Peyer's patch (tissue), 4 donors: ENCODE data around the gene TM4SF4. TPM values are rescaled to one million over a fixed set of nuclear protein-coding genes. Genes with fewer than 3 reads are reported as not detected.
A peak's percentile ranks its signal among the peaks of the same experiment; 100 is the strongest.

Source experiments
- DNase-seq, 3 donors: peaks; one replicate each; pipeline ENCODE4 v3.0.0-alpha.2; 2017 to 2019
- H3K27ac ChIP-seq, 4 donors: fragments of 200-600 bp; sonication (generic); one replicate each; pipeline ENCODE4 v1.5.1; 2016 to 2019
- H3K27me3 ChIP-seq, 2 donors: fragments of 200-600 bp; sonication (generic); one replicate each; pipeline ENCODE4 v1.5.1; 2019
- H3K36me3 ChIP-seq, 3 donors: fragments of 200-600 bp; sonication (generic); one replicate each; pipeline ENCODE4 v1.5.1; 2016 to 2019
- H3K4me1 ChIP-seq, 4 donors: fragments of 200-600 bp; sonication (generic); one replicate each; pipeline ENCODE4 v1.5.1; 2016 to 2019
- H3K4me3 ChIP-seq, 4 donors: fragments of 200-600 bp; sonication (generic); 1 replicate in 3 of 4; 2 replicates in 1 of 4; pipeline ENCODE4 v1.5.1; 2016 to 2019; ENCODE audit warnings: mild to moderate bottlenecking in 1 of 4
- H3K9me3 ChIP-seq, 4 donors: fragments of 200-600 bp; sonication (generic); one replicate each; pipeline ENCODE4 v1.5.1; 2016 to 2019; ENCODE audit warnings: mild to moderate bottlenecking in 1 of 4
- CTCF ChIP-seq, 6 experiments: fragments of 450-650 bp in 4 of 6; fragments of 200-600 bp in 2 of 6; sonication (generic) in 1 of 6; IDR thresholded peaks; one replicate each; pipeline ENCODE4 v1.5.1; 2017 to 2019; ENCODE audit warnings: antibody characterized with exemption in 6 of 6, mild to moderate bottlenecking in 3 of 6, moderate library complexity in 1 of 6
- POLR2A ChIP-seq, 2 donors: fragments of 450-650 bp; IDR thresholded peaks; one replicate each; pipeline ENCODE4 v1.5.1; 2017; ENCODE audit warnings: antibody characterized with exemption in 2 of 2, mild to moderate bottlenecking in 2 of 2, moderate library complexity in 2 of 2
- total RNA-seq, 4 donors: library from RNA; depleted of rRNA; stranded (reverse); fragments of >200 nt; gene quantifications; one replicate each; pipeline ENCODE4 v1.1.0, GENCODE V29; 2016

The TM4SF4 gene
- total RNA-seq, 4 donors from 2014 or later: 1.7 to 500 (median 217) TPM

- no peaks in the 10 kb centered on the region for H3K36me3 ChIP-seq
- H3K4me1 ChIP-seq: peaks cover 0 to 17% (median 4%) of the 10 kb centered on the region in 4 donors
- TF ChIP-seq POLR2A (IDR thresholded peaks at IDR 0.05) (no peak), CTCF (IDR thresholded peaks at IDR 0.05) (no peak)
- H3K4me3 ChIP-seq: no peak overlapping the region
- no peak for DNase-seq
- no peak overlapping the region for H3K27ac ChIP-seq
- no peaks in the 10 kb centered on the region for H3K27me3 ChIP-seq
- H3K9me3 ChIP-seq: no peaks in the 10 kb centered on the region
These were observed 5.8 kb upstream of the TM4SF4 start for GRCh38 chr3:149468504-149469212.

- TF ChIP-seq POLR2A (IDR thresholded peaks at IDR 0.05) (no peak), CTCF (IDR thresholded peaks at IDR 0.05) (no peak)
- peaks cover 0 to 17% (median 4%) of the 10 kb centered on the region in 4 donors for H3K4me1 ChIP-seq
- no peak overlapping the region for H3K27ac ChIP-seq
- DNase-seq: no peak
- H3K36me3 ChIP-seq: no peaks in the 10 kb centered on the region
- no peak overlapping the region for H3K4me3 ChIP-seq
- no peaks in the 10 kb centered on the region for H3K9me3 ChIP-seq
- no peaks in the 10 kb centered on the region for H3K27me3 ChIP-seq
These were observed 4.1 kb upstream of the TM4SF4 start for GRCh38 chr3:149470381-149470780.

GRCh38 chr3:149472030-149472797 lies 2.3 kb upstream of the TM4SF4 start:
- Histone ChIP-seq H3K36me3 (no peaks in the 10 kb centered on the region), H3K4me1 (peaks cover 0 to 17% (median 4%) of the 10 kb centered on the region in 4 donors), H3K4me3 (no peak overlapping the region), H3K9me3 (no peaks in the 10 kb centered on the region), H3K27ac (no peak overlapping the region), H3K27me3 (no peaks in the 10 kb centered on the region)
- TF ChIP-seq CTCF (IDR thresholded peaks at IDR 0.05) (no peak), POLR2A (IDR thresholded peaks at IDR 0.05) (no peak)
- DNase-seq: no peak

GRCh38 chr3:149473357-149474249 lies 894 bp upstream of the TM4SF4 start:
- Histone ChIP-seq H3K4me1 (peaks cover 0 to 17% (median 4%) of the 10 kb centered on the region in 4 donors), H3K27ac (peak overlapping the region in 3 of 4 donors; percentile 74 to 87 (median 84)), H3K36me3 (no peaks in the 10 kb centered on the region), H3K27me3 (no peaks in the 10 kb centered on the region), H3K9me3 (no peaks in the 10 kb centered on the region), H3K4me3 (peak overlapping the region in 2 of 4 donors; percentile 39 to 48)
- TF ChIP-seq CTCF (IDR thresholded peaks at IDR 0.05) (no peak), POLR2A (IDR thresholded peaks at IDR 0.05) (peak in 1 of 2 donors; percentile 25)
- DNase-seq: peak in 2 of 3 donors; percentile 56 to 89

GRCh38 chr3:149475451-149476060 lies 1.1 kb downstream of the TM4SF4 start:
- Histone ChIP-seq H3K27ac (no peak overlapping the region), H3K9me3 (no peaks in the 10 kb centered on the region), H3K27me3 (no peaks in the 10 kb centered on the region), H3K4me3 (peak overlapping the region in 2 of 4 donors; percentile 39 to 48), H3K36me3 (no peaks in the 10 kb centered on the region), H3K4me1 (peaks cover 0 to 28% (median 4%) of the 10 kb centered on the region in 4 donors)
- no peak for DNase-seq
- TF ChIP-seq POLR2A (IDR thresholded peaks at IDR 0.05) (no peak), CTCF (IDR thresholded peaks at IDR 0.05) (no peak)
